HG03039 (cell line): ENCODE data around the gene NT5E.
A peak's percentile ranks its signal among the peaks of the same experiment; 100 is the strongest.

ENCODE experiments used
- ATAC-seq: cut with Tn5 transposase; IDR thresholded peaks from one replicate; pipeline ENCODE4 v1.9.1; 2021; ENCODE audit warnings: mild to moderate bottlenecking, moderate library complexity; ENCODE audit not compliant: unreplicated experiment

NT5E gene

GRCh38 chr6:85421181-85421580, 28.7 kb upstream of the NT5E start:
- ATAC-seq, result no peak

- ATAC-seq, result no peak
These were observed 27.9 kb upstream of the NT5E start for GRCh38 chr6:85421972-85422371.

GRCh38 chr6:85422996-85423395, 26.9 kb upstream of the NT5E start:
- no peak for ATAC-seq

- ATAC-seq, result no peak
These were observed 24.9 kb upstream of the NT5E start for GRCh38 chr6:85424981-85425380.

- ATAC-seq, result no peak
These were observed 23.9 kb upstream of the NT5E start for GRCh38 chr6:85425997-85426396.

- no peak for ATAC-seq
These were observed 21.4 kb upstream of the NT5E start for GRCh38 chr6:85428486-85428885.

GRCh38 chr6:85429346-85429745, 20.5 kb upstream of the NT5E start:
- no peak for ATAC-seq

- ATAC-seq, result no peak
These were observed 18.6 kb upstream of the NT5E start for GRCh38 chr6:85431271-85431670.

- no peak for ATAC-seq
These were observed 17.3 kb upstream of the NT5E start for GRCh38 chr6:85432554-85432953.

GRCh38 chr6:85435851-85436250, 14.0 kb upstream of the NT5E start:
- ATAC-seq, result no peak

- ATAC-seq, result no peak
These were observed 13.5 kb upstream of the NT5E start for GRCh38 chr6:85436411-85436810.

- ATAC-seq, result no peak
These were observed 12.9 kb upstream of the NT5E start for GRCh38 chr6:85436939-85437495.

- ATAC-seq, result no peak
These were observed 6.3 kb upstream of the NT5E start for GRCh38 chr6:85443349-85444117.

- peak; percentile 67 for ATAC-seq
These were observed 480 bp upstream of the NT5E start for GRCh38 chr6:85449388-85449817.

GRCh38 chr6:85451565-85452306, 1.9 kb downstream of the NT5E start:
- ATAC-seq, result no peak

- no peak for ATAC-seq
These were observed 2.6 kb downstream of the NT5E start for GRCh38 chr6:85452441-85452881.

GRCh38 chr6:85453052-85453451, 3.2 kb downstream of the NT5E start:
- ATAC-seq, result no peak

- ATAC-seq, result no peak
These were observed 3.6 kb downstream of the NT5E start for GRCh38 chr6:85453490-85453889.

- ATAC-seq, result no peak
These were observed 5.7 kb downstream of the NT5E start for GRCh38 chr6:85455471-85456026.

- ATAC-seq, result no peak
These were observed 6.9 kb downstream of the NT5E start for GRCh38 chr6:85456782-85457181.

- no peak for ATAC-seq
These were observed 8.3 kb downstream of the NT5E start for GRCh38 chr6:85458184-85458583.

GRCh38 chr6:85458782-85459181, 8.9 kb downstream of the NT5E start:
- ATAC-seq, result no peak
